NT2/D1 (cell line): Measurements from ENCODE around the gene SHANK3.

Experiments
- DNase-seq: peaks from one replicate; pipeline ENCODE4 v3.0.0-alpha.2; 2011; ENCODE audit warnings: low read depth, low spot score
- H3K27me3 ChIP-seq: 2 replicates; pipeline ENCODE4 v1.6.0; 2011; ENCODE audit warnings: mild to moderate bottlenecking; ENCODE audit not compliant: insufficient read length, insufficient read depth
- H3K36me3 ChIP-seq: 2 replicates; pipeline ENCODE4 v1.6.1; 2011; ENCODE audit warnings: mild to moderate bottlenecking, low read length, mixed read lengths; ENCODE audit not compliant: insufficient read depth, insufficient read length
- H3K4me1 ChIP-seq: 2 replicates; pipeline ENCODE4 v1.5.1; 2011; ENCODE audit not compliant: insufficient read depth, insufficient read length
- H3K4me3 ChIP-seq: 2 replicates; pipeline ENCODE4 v1.5.1; 2011; ENCODE audit warnings: low read depth; ENCODE audit not compliant: insufficient read length
- H3K9ac ChIP-seq: 2 replicates; pipeline ENCODE4 v1.6.0; 2011; ENCODE audit warnings: low read depth; ENCODE audit not compliant: insufficient read length
- H3K9me3 ChIP-seq: 2 replicates; pipeline ENCODE4 v1.5.1; 2011; ENCODE audit warnings: mild to moderate bottlenecking, low read length; ENCODE audit not compliant: insufficient read depth
- SUZ12 ChIP-seq: IDR thresholded peaks from 2 replicates; pipeline ENCODE4 v1.6.1; 2011; ENCODE audit not compliant: insufficient read length, insufficient read depth; ENCODE audit errors: extremely low read depth
- YY1 ChIP-seq: IDR thresholded peaks from 2 replicates; pipeline ENCODE4 v1.6.1; 2011; ENCODE audit not compliant: insufficient read length, insufficient read depth
- ZNF274 ChIP-seq: IDR thresholded peaks from 2 replicates; pipeline ENCODE4 v1.6.1; 2011; ENCODE audit warnings: mild to moderate bottlenecking, low read depth, low read length

SHANK3 gene

DNA sequence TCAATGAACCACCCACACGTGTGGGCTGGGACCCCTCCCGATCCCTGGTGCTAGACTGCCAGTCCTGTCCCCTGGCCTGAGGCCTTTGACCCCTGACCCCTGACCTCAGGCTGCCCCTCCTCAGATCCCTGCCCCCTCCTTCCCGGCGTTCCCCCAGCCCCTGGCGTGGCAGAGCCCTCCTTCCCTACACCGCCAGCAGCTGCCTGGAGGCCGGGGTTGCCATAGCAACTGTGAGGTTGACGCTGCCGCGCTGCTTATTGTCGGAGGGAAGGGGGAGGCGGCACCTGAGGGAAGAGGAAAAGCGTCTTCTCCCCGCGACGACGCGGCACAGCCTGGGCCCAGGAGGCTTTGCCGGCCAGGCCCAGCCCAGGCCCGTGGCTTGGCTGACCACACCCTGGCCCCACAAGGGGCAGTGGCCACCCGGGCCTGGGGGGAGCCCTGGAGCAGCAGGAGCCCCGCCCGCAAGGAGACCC, 32.6 kb downstream of the SHANK3 start:
- no peak overlapping the region for H3K4me3 ChIP-seq
- peaks cover 42% of the 10 kb centered on the region for H3K36me3 ChIP-seq
- H3K9ac ChIP-seq: peak overlapping the region; percentile 21
- DNase-seq: peak; percentile 51
- peaks cover 11% of the 10 kb centered on the region for H3K4me1 ChIP-seq
- no peaks in the 10 kb centered on the region for H3K27me3 ChIP-seq
- TF ChIP-seq YY1 (no peak), ZNF274 (no peak), SUZ12 (no peak)
- H3K9me3 ChIP-seq: no peaks in the 10 kb centered on the region

DNA sequence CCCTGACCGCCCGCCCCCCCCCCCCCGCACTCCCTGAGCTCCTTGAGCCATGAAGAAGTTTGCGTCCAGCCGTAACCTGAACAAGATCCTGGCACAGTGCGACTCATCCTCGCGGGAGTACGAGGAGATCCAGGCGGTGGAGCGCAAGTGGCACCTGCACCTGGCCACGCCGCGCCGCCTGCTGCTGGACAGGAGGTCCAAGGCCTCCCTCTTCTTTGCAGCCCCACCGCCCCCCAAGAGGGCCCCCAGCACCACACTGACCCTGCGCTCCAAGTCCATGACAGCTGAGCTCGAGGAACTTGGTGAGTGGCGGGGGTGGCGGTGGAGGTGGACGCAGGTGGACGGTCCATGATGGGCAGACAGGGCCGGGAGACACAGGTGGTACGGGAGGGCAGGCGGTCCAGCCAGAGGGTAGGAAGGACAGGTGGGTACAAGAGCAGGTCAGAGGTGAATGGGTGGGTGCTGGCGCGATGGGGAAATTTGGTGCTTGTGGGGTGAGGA, 33.3 kb downstream of the SHANK3 start:
- no peaks in the 10 kb centered on the region for H3K27me3 ChIP-seq
- peaks cover 6% of the 10 kb centered on the region for H3K4me1 ChIP-seq
- no peaks in the 10 kb centered on the region for H3K9me3 ChIP-seq
- peaks cover 47% of the 10 kb centered on the region for H3K36me3 ChIP-seq
- peak overlapping the region; percentile 21 for H3K9ac ChIP-seq
- TF ChIP-seq SUZ12: no peak
- TF ChIP-seq ZNF274: no peak
- no peak for TF ChIP-seq YY1
- H3K4me3 ChIP-seq: no peak overlapping the region
- DNase-seq: no peak

DNA sequence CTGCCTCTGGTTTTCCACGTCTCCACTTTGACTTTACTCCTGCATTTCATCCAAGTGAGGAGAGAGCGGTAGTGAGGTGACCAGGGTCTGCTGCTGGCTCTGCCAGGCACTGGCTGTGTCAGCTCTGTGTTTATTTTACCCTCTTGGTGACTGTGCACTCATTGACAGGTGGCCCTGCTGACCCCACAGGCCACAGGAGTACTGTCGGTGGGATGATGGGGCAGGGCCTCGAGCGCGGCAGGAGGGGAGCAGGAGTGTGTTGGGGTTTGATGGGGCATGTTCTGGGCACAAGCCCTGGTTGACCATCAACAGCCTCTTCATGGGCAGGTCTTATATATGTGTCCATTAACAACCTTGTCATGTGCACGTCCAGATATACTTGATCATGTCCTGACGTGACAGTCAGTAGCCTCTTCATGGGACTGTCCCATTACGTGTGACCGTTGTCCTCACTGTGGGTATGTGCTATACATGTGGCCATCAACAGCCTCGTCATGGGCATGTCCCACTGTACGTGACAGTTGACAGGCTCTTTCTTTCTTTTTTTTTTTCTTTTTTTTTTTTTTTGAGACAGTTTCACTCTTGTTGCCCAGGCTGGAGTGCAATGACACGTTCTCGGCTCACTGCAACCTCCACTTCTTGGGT, 34.0 kb downstream of the SHANK3 start:
- TF ChIP-seq ZNF274 (no peak), YY1 (no peak), SUZ12 (no peak)
- DNase-seq: no peak
- H3K4me3 ChIP-seq: no peak overlapping the region
- H3K9me3 ChIP-seq: no peaks in the 10 kb centered on the region
- H3K4me1 ChIP-seq: peaks cover 6% of the 10 kb centered on the region
- peaks cover 47% of the 10 kb centered on the region for H3K36me3 ChIP-seq
- no peak overlapping the region for H3K9ac ChIP-seq
- no peaks in the 10 kb centered on the region for H3K27me3 ChIP-seq

DNA sequence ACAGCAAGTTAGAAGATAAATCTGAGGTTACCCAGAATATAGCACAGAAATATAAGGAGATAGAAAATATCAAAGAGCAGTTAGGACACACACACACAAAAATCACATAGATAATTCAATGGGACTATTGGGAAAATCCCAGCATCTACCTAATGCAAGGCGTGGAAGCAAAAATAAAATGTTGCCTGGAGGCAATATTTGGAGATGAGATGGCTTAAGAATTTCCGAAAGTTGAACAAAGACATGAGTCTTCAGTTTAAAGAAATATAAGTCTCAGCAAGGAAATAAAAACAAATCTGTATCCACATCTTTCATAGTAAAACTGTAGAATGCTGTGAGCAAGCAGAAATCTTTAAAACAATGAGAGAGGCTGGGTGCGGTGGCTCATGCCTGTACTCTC, 35.9 kb downstream of the SHANK3 start:
- DNase-seq: no peak
- Histone ChIP-seq H3K4me3 (no peak overlapping the region), H3K9me3 (no peaks in the 10 kb centered on the region), H3K36me3 (peaks cover 35% of the 10 kb centered on the region), H3K4me1 (peaks cover 8% of the 10 kb centered on the region), H3K27me3 (no peaks in the 10 kb centered on the region), H3K9ac (no peak overlapping the region)
- no peak for TF ChIP-seq YY1
- no peak for TF ChIP-seq ZNF274
- no peak for TF ChIP-seq SUZ12

DNA sequence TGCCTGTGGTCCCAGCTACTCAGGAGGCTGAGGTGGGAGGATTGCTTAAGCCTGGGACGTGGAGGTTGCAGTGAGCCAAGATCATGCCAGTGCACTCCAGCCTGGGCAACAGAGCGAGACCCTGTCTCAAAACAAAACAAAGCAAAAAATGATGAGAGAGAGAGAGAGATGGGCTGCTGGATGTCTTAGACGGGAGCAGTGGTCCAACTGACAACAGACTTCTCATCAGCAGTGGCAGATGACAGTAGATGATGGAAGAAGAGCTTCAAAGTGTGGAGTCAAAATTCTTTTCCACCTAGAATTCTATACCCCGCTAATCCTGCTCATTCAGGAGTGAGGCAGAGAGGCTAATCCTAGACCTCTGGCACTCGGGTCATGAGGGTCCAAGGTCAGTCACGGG, 36.4 kb downstream of the SHANK3 start:
- peaks cover 8% of the 10 kb centered on the region for H3K4me1 ChIP-seq
- H3K9ac ChIP-seq: no peak overlapping the region
- H3K9me3 ChIP-seq: no peaks in the 10 kb centered on the region
- TF ChIP-seq SUZ12 (no peak), YY1 (no peak), ZNF274 (no peak)
- DNase-seq: no peak
- H3K4me3 ChIP-seq: no peak overlapping the region
- H3K36me3 ChIP-seq: peaks cover 32% of the 10 kb centered on the region
- H3K27me3 ChIP-seq: no peaks in the 10 kb centered on the region

DNA sequence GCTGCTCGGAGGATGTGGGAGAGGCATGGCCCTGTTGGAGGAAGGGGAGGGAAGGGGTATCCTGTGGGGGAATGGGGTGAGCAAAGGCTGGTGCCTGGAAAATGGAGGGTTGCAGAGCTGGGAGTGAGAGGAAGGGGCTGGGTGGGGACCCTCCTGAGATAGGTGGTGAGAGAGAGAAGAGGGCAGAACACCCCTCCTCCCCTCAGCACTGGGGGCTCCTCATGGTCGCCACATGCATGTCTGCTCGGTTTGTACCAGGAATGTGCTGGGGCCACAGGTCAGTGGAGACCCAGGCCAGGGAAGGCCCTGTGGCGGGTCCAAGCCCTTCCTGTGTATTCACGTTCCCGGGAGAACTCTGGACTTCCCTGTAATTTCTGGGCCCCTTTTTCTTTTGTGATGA, 37.6 kb downstream of the SHANK3 start:
- DNase-seq: no peak
- Histone ChIP-seq H3K9me3 (no peaks in the 10 kb centered on the region), H3K4me3 (no peak overlapping the region), H3K27me3 (no peaks in the 10 kb centered on the region), H3K36me3 (peaks cover 33% of the 10 kb centered on the region), H3K4me1 (peaks cover 2% of the 10 kb centered on the region), H3K9ac (no peak overlapping the region)
- no peak for TF ChIP-seq ZNF274
- no peak for TF ChIP-seq YY1
- no peak for TF ChIP-seq SUZ12

DNA sequence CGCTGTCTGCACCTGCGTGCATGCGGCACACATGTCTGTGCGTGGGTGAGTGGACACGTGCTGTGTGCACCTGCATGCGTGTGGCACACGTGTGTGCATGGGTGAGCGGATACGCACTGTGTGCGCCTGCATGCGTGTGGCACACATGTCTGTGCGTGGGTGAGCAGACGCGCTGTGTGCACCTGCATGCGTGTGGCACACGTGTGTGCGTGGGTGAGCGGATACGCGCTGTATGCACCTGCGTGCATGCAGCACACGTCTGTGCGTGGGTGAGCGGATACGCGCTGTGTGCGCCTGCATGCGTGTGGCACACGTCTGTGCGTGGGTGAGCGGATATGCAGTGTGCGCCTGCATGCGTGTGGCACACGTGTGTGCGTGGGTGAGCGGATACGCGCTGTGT, 38.3 kb downstream of the SHANK3 start:
- TF ChIP-seq ZNF274 (no peak), YY1 (no peak), SUZ12 (no peak)

More for the DNA sequence above, 38.3 kb downstream of the SHANK3 start:
- Histone ChIP-seq H3K36me3 (peaks cover 34% of the 10 kb centered on the region), H3K4me3 (no peak overlapping the region), H3K9me3 (no peaks in the 10 kb centered on the region), H3K9ac (no peak overlapping the region), H3K27me3 (no peaks in the 10 kb centered on the region), H3K4me1 (peaks cover 2% of the 10 kb centered on the region)
- no peak for DNase-seq
